Measurements from ENCODE around the gene AQP1. TPM values are rescaled to one million over a fixed set of nuclear protein-coding genes. Genes with fewer than 3 reads are reported as not detected.

AQP1 gene
- total RNA-seq, 4 donors from 2014 or later = 439 to 589 (median 503) TPM

DNA sequence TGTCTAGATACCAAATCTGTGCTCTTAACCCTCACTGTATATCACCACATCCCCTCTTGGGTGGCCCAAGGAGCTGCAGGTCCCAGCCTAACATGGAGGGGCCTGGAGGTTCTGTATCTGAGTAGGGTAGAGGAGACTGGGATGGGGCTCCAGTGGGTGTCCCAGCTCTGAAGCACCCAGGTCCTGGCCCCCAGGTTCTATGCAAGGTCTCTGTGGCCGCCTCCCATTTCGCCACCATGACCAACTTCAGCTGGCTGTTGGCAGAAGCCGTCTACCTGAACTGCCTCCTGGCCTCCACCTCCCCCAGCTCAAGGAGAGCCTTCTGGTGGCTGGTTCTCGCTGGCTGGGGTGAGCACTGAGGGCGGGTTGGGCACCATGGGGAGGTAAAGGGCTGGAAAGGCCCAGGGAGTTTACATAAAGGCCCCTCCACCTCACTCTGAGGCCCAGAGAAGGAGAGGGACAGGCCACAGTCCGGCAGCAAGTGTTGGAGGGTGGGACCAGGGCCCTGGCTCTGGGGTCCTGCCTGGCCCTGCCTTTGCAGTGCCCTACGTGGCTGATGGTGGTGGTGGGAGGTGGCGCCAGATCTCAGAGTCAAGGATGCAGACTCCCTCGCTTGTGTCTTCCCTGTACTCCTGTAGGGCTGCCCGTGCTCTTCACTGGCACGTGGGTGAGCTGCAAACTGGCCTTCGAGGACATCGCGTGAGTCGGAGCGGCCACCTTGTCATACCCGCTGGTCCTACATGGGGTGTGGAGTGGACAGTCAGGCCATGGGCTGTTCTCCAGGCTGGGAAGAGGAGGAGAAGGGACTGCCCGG, 62.3 kb downstream of the AQP1 start:
- no peak overlapping the region for H3K27ac ChIP-seq
- H3K4me1 ChIP-seq = peaks cover 0 to 6% (median 0%) of the 10 kb centered on the region in 3 donors
- no peak for ATAC-seq
- H3K4me3 ChIP-seq = no peak overlapping the region
- H3K27me3 ChIP-seq = peaks cover 16% of the 10 kb centered on the region
- no peaks in the 10 kb centered on the region for H3K9me3 ChIP-seq
- 92 to 100% methylated on average over 2 to 5 of the region's 18 CpGs for whole genome bisulfite sequencing, 2 donors (ENCODE audit: low coverage in 1 of 2)
- no peak for TF ChIP-seq POLR2AphosphoS5 (IDR thresholded peaks at IDR 0.05)
- TF ChIP-seq, protein P1, sequence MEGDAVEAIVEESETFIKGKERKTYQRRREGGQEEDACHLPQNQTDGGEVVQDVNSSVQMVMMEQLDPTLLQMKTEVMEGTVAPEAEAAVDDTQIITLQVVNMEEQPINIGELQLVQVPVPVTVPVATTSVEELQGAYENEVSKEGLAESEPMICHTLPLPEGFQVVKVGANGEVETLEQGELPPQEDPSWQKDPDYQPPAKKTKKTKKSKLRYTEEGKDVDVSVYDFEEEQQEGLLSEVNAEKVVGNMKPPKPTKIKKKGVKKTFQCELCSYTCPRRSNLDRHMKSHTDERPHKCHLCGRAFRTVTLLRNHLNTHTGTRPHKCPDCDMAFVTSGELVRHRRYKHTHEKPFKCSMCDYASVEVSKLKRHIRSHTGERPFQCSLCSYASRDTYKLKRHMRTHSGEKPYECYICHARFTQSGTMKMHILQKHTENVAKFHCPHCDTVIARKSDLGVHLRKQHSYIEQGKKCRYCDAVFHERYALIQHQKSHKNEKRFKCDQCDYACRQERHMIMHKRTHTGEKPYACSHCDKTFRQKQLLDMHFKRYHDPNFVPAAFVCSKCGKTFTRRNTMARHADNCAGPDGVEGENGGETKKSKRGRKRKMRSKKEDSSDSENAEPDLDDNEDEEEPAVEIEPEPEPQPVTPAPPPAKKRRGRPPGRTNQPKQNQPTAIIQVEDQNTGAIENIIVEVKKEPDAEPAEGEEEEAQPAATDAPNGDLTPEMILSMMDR (IDR thresholded peaks at IDR 0.05) = no peak
- H3K36me3 ChIP-seq = no peaks in the 10 kb centered on the region

DNA sequence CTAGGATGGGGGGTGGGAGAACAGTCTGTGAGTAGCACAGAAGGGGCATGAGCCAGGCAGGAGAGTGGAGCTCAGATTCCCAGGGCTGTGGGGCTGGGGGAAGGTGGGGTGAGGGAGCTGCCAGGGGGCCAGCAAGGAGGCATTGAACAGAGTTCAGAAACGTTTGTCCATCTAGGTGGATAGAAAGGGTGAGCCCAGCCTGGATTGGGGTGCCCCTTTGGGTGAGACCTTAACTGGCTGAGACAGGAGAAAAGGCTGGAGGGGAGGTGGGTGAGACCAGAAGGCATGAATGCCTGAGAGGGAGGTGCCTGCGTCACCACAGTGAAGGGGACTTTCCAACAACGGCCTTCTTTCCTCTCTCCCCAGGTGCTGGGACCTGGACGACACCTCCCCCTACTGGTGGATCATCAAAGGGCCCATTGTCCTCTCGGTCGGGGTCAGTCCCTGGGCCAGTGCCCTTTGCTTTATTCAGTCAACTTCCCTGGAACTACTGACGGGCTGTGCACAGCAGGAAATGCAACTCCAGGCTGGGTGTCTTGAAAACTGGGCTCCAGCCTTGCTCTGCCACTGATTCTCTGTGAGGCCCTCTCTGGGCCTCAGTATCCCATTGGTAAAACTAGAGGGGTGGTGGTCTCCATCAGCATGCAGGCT, 63.1 kb downstream of the AQP1 start:
- Histone ChIP-seq H3K27me3 (peaks cover 16% of the 10 kb centered on the region), H3K4me1 (peaks cover 0 to 6% (median 0%) of the 10 kb centered on the region in 3 donors), H3K4me3 (no peak overlapping the region), H3K9me3 (no peaks in the 10 kb centered on the region), H3K36me3 (no peaks in the 10 kb centered on the region), H3K27ac (no peak overlapping the region)
- TF ChIP-seq, protein P1 (IDR thresholded peaks at IDR 0.05) = peak in 3 of 4 experiments; percentile 65 to 75 (median 68)
- no peak for TF ChIP-seq POLR2A (IDR thresholded peaks at IDR 0.05)
- peak; percentile 63 for ATAC-seq
- 17 to 46% methylated on average over 1 to 4 of the region's 7 CpGs for WGBS, 2 donors (ENCODE audit: low coverage in 1 of 2)

Other genes with a start within 250 kb of the AQP1 start
- under 1 TPM in 3 of 4 donors, not detected in 1; 0.15 to 0.77 (median 0.47) TPM for gene CRHR2, start 229.4 kb upstream of the AQP1 start, total RNA-seq
- gene INMT, start 159.7 kb upstream of the AQP1 start, total RNA-seq = 100 to 1,000 TPM; 115 to 212 (median 131) TPM
- gene MINDY4, start 140.4 kb upstream of the AQP1 start, total RNA-seq = 10 to 100 TPM in 3 of 4 donors, 1 to 10 TPM in 1; 5.6 to 31.8 (median 20.4) TPM
- gene GHRHR, start 52.1 kb downstream of the AQP1 start, total RNA-seq = not detected
- 10 to 100 TPM; 13.9 to 36.3 (median 24.2) TPM for gene ADCYAP1R1, start 140.5 kb downstream of the AQP1 start, total RNA-seq

All from gastroesophageal sphincter (tissue), 4 donors.